Small intestine (tissue), 7 donors: ENCODE data around the gene CTTNBP2. TPM values are rescaled to one million over a fixed set of nuclear protein-coding genes. Genes with fewer than 3 reads are reported as not detected.

Experiments
- DNase-seq, 2 donors: peaks; one replicate each; pipeline versions ENCODE4 v3.0.0 to v3.0.0-alpha.2; 2013
- FAIRE-seq: peaks from 2 replicates; lab custom pipeline; 2012; peaks lifted over from hg19 to GRCh38; lab: Jason Lieb, UNC
- H3K27ac ChIP-seq, 3 donors: one replicate each; pipeline ENCODE4 v1.5.1; 2013; ENCODE audit warnings: low read length in 2 of 3, mild to moderate bottlenecking in 2 of 3, control low read depth in 1 of 3, inconsistent platforms in 1 of 3, low read depth in 1 of 3, moderate library complexity in 1 of 3
- H3K27me3 ChIP-seq, 3 donors: one replicate each; pipeline ENCODE4 v1.6.1; 2013; ENCODE audit warnings: low read length in 3 of 3, inconsistent platforms in 1 of 3; ENCODE audit not compliant: control insufficient read depth in 3 of 3, insufficient read depth in 3 of 3
- H3K36me3 ChIP-seq, 3 donors: one replicate each; pipeline ENCODE4 v1.6.1; 2013; ENCODE audit warnings: low read length in 3 of 3, inconsistent platforms in 1 of 3, low read depth in 1 of 3, mild to moderate bottlenecking in 1 of 3, moderate library complexity in 1 of 3; ENCODE audit not compliant: control insufficient read depth in 3 of 3, insufficient read depth in 2 of 3
- H3K4me1 ChIP-seq, 3 donors: one replicate each; pipeline ENCODE4 v1.6.1; 2013; ENCODE audit warnings: low read length in 2 of 3, inconsistent platforms in 1 of 3, low read depth in 1 of 3, mild to moderate bottlenecking in 1 of 3, moderate library complexity in 1 of 3; ENCODE audit not compliant: control insufficient read depth in 3 of 3, insufficient read depth in 2 of 3
- H3K4me3 ChIP-seq, 3 donors: one replicate each; pipeline ENCODE4 v1.5.1; 2013; ENCODE audit warnings: low read length in 3 of 3, control low read depth in 1 of 3, inconsistent platforms in 1 of 3, low read depth in 1 of 3, mild to moderate bottlenecking in 1 of 3, moderate library complexity in 1 of 3
- H3K9me3 ChIP-seq, 2 donors: one replicate each; pipeline ENCODE4 v1.6.1; 2013; ENCODE audit warnings: low read depth in 1 of 2, low read length in 1 of 2; ENCODE audit not compliant: control insufficient read depth in 2 of 2, insufficient read depth in 1 of 2
- WGBS, 3 donors: extraction: QIAGEN DNeasy Blood & Tissue Kit; methylation state at CpG; one replicate each; pipeline ENCODE4 v1.1.7; 2013; 5-methylcytosine and 5-hydroxymethylcytosine counted together
- polyA plus RNA-seq, 4 donors: library from polyadenylated mRNA; stranded (reverse) in 3 of 4; unstranded in 1 of 4; fragments of 200-250 nt in 3 of 4; fragments of 120-200 nt in 1 of 4; gene quantifications; one replicate each; pipeline versions ENCODE4 v1.2.1 to v1.2.3, GENCODE V29; 2013
- donor health status: healthy with polysubstance abuse.
- donor health status: control.
- donor health status: control.
- donor health status: Bipolar disorder and iron deficiency.
- donor health status: healthy.

CTTNBP2 gene
- polyA plus RNA-seq, 4 donors = 0.45 to 2.7 (median 2.2) TPM

- WGBS, 3 donors = 89 to 95% (median 94%) methylated on average over 2 of the region's 2 CpGs
- FAIRE-seq = no peak
- no peaks in the 10 kb centered on the region for H3K4me1 ChIP-seq
These were observed 79.3 kb downstream of the CTTNBP2 start for GRCh38 chr7:117793976-117794375.

GRCh38 chr7:117793521-117793920, 79.7 kb downstream of the CTTNBP2 start:
- no peak for FAIRE-seq
- Histone ChIP-seq H3K27ac (peak overlapping the region in 1 of 3 donors; percentile 32), H3K4me1 (no peaks in the 10 kb centered on the region), H3K27me3 (no peaks in the 10 kb centered on the region), H3K4me3 (no peak overlapping the region), H3K9me3 (no peaks in the 10 kb centered on the region), H3K36me3 (peaks cover 0 to 9% (median 0%) of the 10 kb centered on the region in 3 donors)
- WGBS, 3 donors = 93 to 98% (median 97%) methylated on average over 3 of the region's 3 CpGs
- no peak for DNase-seq

More at GRCh38 chr7:117793976-117794375, 79.3 kb downstream of the CTTNBP2 start:
- Histone ChIP-seq H3K27me3 (no peaks in the 10 kb centered on the region), H3K27ac (no peak overlapping the region), H3K36me3 (peaks cover 0 to 9% (median 0%) of the 10 kb centered on the region in 3 donors), H3K9me3 (no peaks in the 10 kb centered on the region), H3K4me3 (no peak overlapping the region)
- no peak for DNase-seq

GRCh38 chr7:117791877-117792780, 81.1 kb downstream of the CTTNBP2 start:
- peak in 1 of 2 donors; percentile 10 for DNase-seq

GRCh38 chr7:117790731-117791130, 82.5 kb downstream of the CTTNBP2 start:
- no peak overlapping the region for H3K27ac ChIP-seq
- H3K27me3 ChIP-seq = no peaks in the 10 kb centered on the region
- H3K36me3 ChIP-seq = peaks cover 0 to 9% (median 0%) of the 10 kb centered on the region in 3 donors
- no peak overlapping the region for H3K4me3 ChIP-seq
- no peaks in the 10 kb centered on the region for H3K9me3 ChIP-seq
- DNase-seq = no peak
- no peaks in the 10 kb centered on the region for H3K4me1 ChIP-seq
- WGBS, 3 donors = 89 to 94% (median 92%) methylated on average over 5 of the region's 5 CpGs
- FAIRE-seq = no peak

More at GRCh38 chr7:117791877-117792780, 81.1 kb downstream of the CTTNBP2 start:
- H3K27me3 ChIP-seq = no peaks in the 10 kb centered on the region
- H3K4me1 ChIP-seq = no peaks in the 10 kb centered on the region
- WGBS, 3 donors = 77 to 89% (median 77%) methylated on average over 18 of the region's 18 CpGs
- peaks cover 0 to 9% (median 0%) of the 10 kb centered on the region in 3 donors for H3K36me3 ChIP-seq
- no peak for FAIRE-seq
- no peaks in the 10 kb centered on the region for H3K9me3 ChIP-seq
- no peak overlapping the region for H3K4me3 ChIP-seq
- peak overlapping the region in 1 of 3 donors; percentile 52 for H3K27ac ChIP-seq

GRCh38 chr7:117790251-117790650, 83.0 kb downstream of the CTTNBP2 start:
- WGBS, 3 donors = 78 to 88% (median 85%) methylated on average over 2 of the region's 2 CpGs
- Histone ChIP-seq H3K27ac (no peak overlapping the region), H3K9me3 (no peaks in the 10 kb centered on the region), H3K4me1 (no peaks in the 10 kb centered on the region), H3K27me3 (no peaks in the 10 kb centered on the region), H3K36me3 (peaks cover 0 to 9% (median 0%) of the 10 kb centered on the region in 3 donors), H3K4me3 (no peak overlapping the region)
- no peak for DNase-seq
- FAIRE-seq = no peak

GRCh38 chr7:117785431-117785830, 87.8 kb downstream of the CTTNBP2 start:
- H3K4me1 ChIP-seq = no peaks in the 10 kb centered on the region
- H3K27me3 ChIP-seq = no peaks in the 10 kb centered on the region
- H3K9me3 ChIP-seq = no peaks in the 10 kb centered on the region
- no peaks in the 10 kb centered on the region for H3K36me3 ChIP-seq
- DNase-seq = no peak
- no peak overlapping the region for H3K4me3 ChIP-seq
- 94 to 96% (median 96%) methylated on average over 1 of the region's 1 CpG for WGBS, 3 donors
- H3K27ac ChIP-seq = no peak overlapping the region
- no peak for FAIRE-seq

- WGBS, 3 donors = 52 to 74% (median 67%) methylated on average over 1 of the region's 1 CpG
- Histone ChIP-seq H3K27ac (no peak overlapping the region), H3K4me3 (no peak overlapping the region), H3K36me3 (no peaks in the 10 kb centered on the region), H3K4me1 (no peaks in the 10 kb centered on the region), H3K27me3 (no peaks in the 10 kb centered on the region), H3K9me3 (no peaks in the 10 kb centered on the region)
- FAIRE-seq = no peak
- no peak for DNase-seq
These were observed 88.9 kb downstream of the CTTNBP2 start for GRCh38 chr7:117784315-117784714.

- DNase-seq (no peak), FAIRE-seq (no peak)
- Histone ChIP-seq H3K4me1 (no peaks in the 10 kb centered on the region), H3K4me3 (no peak overlapping the region), H3K27ac (no peak overlapping the region), H3K27me3 (no peaks in the 10 kb centered on the region), H3K36me3 (no peaks in the 10 kb centered on the region), H3K9me3 (no peaks in the 10 kb centered on the region)
- WGBS, 3 donors = 86 to 95% (median 90%) methylated on average over 3 of the region's 3 CpGs
These were observed 90.5 kb downstream of the CTTNBP2 start for GRCh38 chr7:117782761-117783160.
